HEK293T (cell line): ENCODE data around the gene PPID.

Source experiments
- ARNT ChIP-seq: fragments of 450-650 bp; IDR thresholded peaks from 2 replicates; pipeline ENCODE4 v1.6.1; 2017; ENCODE audit warnings: mild to moderate bottlenecking
- FOXA1 ChIP-seq: fragments of 450-650 bp; IDR thresholded peaks from 2 replicates; pipeline ENCODE4 v1.6.1; 2016; ENCODE audit warnings: mild to moderate bottlenecking
- FOXK2 ChIP-seq: fragments of 450-650 bp; IDR thresholded peaks from 2 replicates; pipeline ENCODE4 v1.6.1; 2016; ENCODE audit warnings: mild to moderate bottlenecking
- FOXM1 ChIP-seq: fragments of 450-650 bp; IDR thresholded peaks from 2 replicates; pipeline ENCODE4 v1.6.1; 2017; ENCODE audit warnings: mild to moderate bottlenecking, borderline replicate concordance
- ZNF384 ChIP-seq: fragments of 450-650 bp; IDR thresholded peaks from 2 replicates; pipeline ENCODE4 v1.6.1; 2016

- TF ChIP-seq ARNT = no peak
- no peak for TF ChIP-seq FOXK2
- no peak for TF ChIP-seq ZNF384
- TF ChIP-seq FOXM1 = no peak
- no peak for TF ChIP-seq FOXA1
Measured at GRCh38 chr4:158681629-158682028, 41.6 kb downstream of the PPID start.
